ENCODE measurements around the gene STAT5B. TPM values are rescaled to one million over a fixed set of nuclear protein-coding genes. Genes with fewer than 3 reads are reported as not detected.

STAT5B gene
- total and polyA plus RNA-seq, 9 of the 15 experiments (the other 6 are each of a cell fraction or from before 2014, with no cell fraction given) = 20.8 to 176 (median 92.4) TPM

GRCh38 chr17:42179335-42179734, 96.9 kb downstream of the STAT5B start:
- Histone ChIP-seq H3K4me2 (ENCODE audit: insufficient read depth, low read length) (no peak overlapping the region), H3K27ac (ENCODE audit: extremely low read depth, low read depth, low read length) (no peak overlapping the region), H3K4me3 (no peak overlapping the region), H3K79me2 (ENCODE audit: control insufficient read depth, insufficient read depth, low read length) (peaks cover 11% of the 10 kb centered on the region; the same call in 2 of the 3 replicates), H3K36me3 (ENCODE audit: control insufficient read depth, insufficient read depth, low read length) (no peaks in the 10 kb centered on the region), H3K27me3 (ENCODE audit: control insufficient read depth in 2 of 2, insufficient read depth in 2 of 2, low read length in 2 of 2) (no peaks in the 10 kb centered on the region), H4K20me1 (replicated peaks; ENCODE audit: control insufficient read depth, insufficient read depth, low read length) (0 out of 2 replicates have a peak, but pooled peaks cover 4% of the 10 kb centered on the region), H3K9ac (ENCODE audit: insufficient read depth in 1 of 2, low read depth in 2 of 2, low read length in 2 of 2) (no peak overlapping the region), H3K9me3 (replicated peaks; ENCODE audit: control insufficient read depth, insufficient read depth, low read depth, low read length) (no peaks in the 10 kb centered on the region), H3K9me1 (ENCODE audit: control insufficient read depth, insufficient read depth, low read length) (peaks cover 7% of the 10 kb centered on the region), H3K4me1 (replicated peaks in 1 of 2; ENCODE audit: control insufficient read depth in 2 of 2, insufficient read depth in 2 of 2, low read length in 2 of 2) (peaks cover 24 to 38% of the 10 kb centered on the region in 2 experiments), H2AFZ (ENCODE audit: low read depth, low read length) (no peak overlapping the region)
- ATAC-seq (no peak), DNase-seq (ENCODE audit: extremely low read depth in 1 of 4, low spot score in 3 of 4) (no peak), FAIRE-seq (no peak)
- in situ Hi-C loops (cut with MboI) = no loop called here
- intact Hi-C loops (cut with micrococcal nuclease) = no loop called here
- ChIA-PET CTCF (ENCODE audit: low intra/inter-chr PET ratio) (no interaction called here), POLR2A (interaction anchor here (0.6 to 1.3 kb wide), 3 partner anchors 12 to 315 kb away, joined by 3 read pairs; no protein-coding TSS in a partner anchor)
- BruUV-seq (replicated peaks) = no TSS peak
- TF ChIP-seq RFX1 (IDR thresholded peaks at IDR 0.05) = no peak
- TF ChIP-seq MAZ (CRISPR knock-in tag; conservative IDR thresholded peaks at IDR 0.05 in 1 of 2, IDR thresholded peaks at IDR 0.05 in 1 of 2) = no peak
- no peak for TF ChIP-seq ZNF780A (CRISPR knock-in tag; IDR thresholded peaks at IDR 0.05)
- no peak for TF ChIP-seq FOSL1 (tag; conservative IDR thresholded peaks at IDR 0.05)
- TF ChIP-seq, protein P1, sequence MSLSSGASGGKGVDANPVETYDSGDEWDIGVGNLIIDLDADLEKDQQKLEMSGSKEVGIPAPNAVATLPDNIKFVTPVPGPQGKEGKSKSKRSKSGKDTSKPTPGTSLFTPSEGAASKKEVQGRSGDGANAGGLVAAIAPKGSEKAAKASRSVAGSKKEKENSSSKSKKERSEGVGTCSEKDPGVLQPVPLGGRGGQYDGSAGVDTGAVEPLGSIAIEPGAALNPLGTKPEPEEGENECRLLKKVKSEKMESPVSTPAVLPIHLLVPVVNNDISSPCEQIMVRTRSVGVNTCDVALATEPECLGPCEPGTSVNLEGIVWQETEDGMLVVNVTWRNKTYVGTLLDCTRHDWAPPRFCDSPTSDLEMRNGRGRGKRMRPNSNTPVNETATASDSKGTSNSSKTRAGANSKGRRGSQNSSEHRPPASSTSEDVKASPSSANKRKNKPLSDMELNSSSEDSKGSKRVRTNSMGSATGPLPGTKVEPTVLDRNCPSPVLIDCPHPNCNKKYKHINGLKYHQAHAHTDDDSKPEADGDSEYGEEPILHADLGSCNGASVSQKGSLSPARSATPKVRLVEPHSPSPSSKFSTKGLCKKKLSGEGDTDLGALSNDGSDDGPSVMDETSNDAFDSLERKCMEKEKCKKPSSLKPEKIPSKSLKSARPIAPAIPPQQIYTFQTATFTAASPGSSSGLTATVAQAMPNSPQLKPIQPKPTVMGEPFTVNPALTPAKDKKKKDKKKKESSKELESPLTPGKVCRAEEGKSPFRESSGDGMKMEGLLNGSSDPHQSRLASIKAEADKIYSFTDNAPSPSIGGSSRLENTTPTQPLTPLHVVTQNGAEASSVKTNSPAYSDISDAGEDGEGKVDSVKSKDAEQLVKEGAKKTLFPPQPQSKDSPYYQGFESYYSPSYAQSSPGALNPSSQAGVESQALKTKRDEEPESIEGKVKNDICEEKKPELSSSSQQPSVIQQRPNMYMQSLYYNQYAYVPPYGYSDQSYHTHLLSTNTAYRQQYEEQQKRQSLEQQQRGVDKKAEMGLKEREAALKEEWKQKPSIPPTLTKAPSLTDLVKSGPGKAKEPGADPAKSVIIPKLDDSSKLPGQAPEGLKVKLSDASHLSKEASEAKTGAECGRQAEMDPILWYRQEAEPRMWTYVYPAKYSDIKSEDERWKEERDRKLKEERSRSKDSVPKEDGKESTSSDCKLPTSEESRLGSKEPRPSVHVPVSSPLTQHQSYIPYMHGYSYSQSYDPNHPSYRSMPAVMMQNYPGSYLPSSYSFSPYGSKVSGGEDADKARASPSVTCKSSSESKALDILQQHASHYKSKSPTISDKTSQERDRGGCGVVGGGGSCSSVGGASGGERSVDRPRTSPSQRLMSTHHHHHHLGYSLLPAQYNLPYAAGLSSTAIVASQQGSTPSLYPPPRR (CRISPR knock-in tag; IDR thresholded peaks at IDR 0.05; ENCODE audit: borderline replicate concordance) = no peak
- TF ChIP-seq, protein P2, sequence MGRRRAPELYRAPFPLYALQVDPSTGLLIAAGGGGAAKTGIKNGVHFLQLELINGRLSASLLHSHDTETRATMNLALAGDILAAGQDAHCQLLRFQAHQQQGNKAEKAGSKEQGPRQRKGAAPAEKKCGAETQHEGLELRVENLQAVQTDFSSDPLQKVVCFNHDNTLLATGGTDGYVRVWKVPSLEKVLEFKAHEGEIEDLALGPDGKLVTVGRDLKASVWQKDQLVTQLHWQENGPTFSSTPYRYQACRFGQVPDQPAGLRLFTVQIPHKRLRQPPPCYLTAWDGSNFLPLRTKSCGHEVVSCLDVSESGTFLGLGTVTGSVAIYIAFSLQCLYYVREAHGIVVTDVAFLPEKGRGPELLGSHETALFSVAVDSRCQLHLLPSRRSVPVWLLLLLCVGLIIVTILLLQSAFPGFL (CRISPR knock-in tag; IDR thresholded peaks at IDR 0.05) = no peak
- TF ChIP-seq, protein P3, sequence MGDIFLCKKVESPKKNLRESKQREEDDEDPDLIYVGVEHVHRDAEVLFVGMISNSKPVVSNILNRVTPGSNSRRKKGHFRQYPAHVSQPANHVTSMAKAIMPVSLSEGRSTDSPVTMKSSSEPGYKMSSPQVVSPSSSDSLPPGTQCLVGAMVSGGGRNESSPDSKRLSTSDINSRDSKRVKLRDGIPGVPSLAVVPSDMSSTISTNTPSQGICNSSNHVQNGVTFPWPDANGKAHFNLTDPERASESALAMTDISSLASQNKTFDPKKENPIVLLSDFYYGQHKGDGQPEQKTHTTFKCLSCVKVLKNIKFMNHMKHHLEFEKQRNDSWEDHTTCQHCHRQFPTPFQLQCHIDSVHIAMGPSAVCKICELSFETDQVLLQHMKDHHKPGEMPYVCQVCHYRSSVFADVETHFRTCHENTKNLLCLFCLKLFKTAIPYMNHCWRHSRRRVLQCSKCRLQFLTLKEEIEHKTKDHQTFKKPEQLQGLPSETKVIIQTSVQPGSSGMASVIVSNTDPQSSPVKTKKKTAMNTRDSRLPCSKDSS (IDR thresholded peaks at IDR 0.05; ENCODE audit: low read depth, partially characterized antibody) = no peak
- no peak for TF ChIP-seq HDGF (IDR thresholded peaks at IDR 0.05)
- TF ChIP-seq TCF7L2 (IDR thresholded peaks at IDR 0.05; ENCODE audit: low read depth, low read length) = no peak
- WGBS (ENCODE audit: insufficient coverage, low coverage, missing lambda C conversion rate) = 8% methylated on average over 1 of the region's 1 CpG

All from K562 (cell line).